Measurements from ENCODE around the gene SETD1A. TPM values are rescaled to one million over a fixed set of nuclear protein-coding genes. Genes with fewer than 3 reads are reported as not detected.

SETD1A gene
- total and polyA plus RNA-seq, 9 of the 15 experiments (the other 6 are each of a cell fraction or from before 2014, with no cell fraction given), result 0.08 to 36.0 (median 4.2) TPM

DNA sequence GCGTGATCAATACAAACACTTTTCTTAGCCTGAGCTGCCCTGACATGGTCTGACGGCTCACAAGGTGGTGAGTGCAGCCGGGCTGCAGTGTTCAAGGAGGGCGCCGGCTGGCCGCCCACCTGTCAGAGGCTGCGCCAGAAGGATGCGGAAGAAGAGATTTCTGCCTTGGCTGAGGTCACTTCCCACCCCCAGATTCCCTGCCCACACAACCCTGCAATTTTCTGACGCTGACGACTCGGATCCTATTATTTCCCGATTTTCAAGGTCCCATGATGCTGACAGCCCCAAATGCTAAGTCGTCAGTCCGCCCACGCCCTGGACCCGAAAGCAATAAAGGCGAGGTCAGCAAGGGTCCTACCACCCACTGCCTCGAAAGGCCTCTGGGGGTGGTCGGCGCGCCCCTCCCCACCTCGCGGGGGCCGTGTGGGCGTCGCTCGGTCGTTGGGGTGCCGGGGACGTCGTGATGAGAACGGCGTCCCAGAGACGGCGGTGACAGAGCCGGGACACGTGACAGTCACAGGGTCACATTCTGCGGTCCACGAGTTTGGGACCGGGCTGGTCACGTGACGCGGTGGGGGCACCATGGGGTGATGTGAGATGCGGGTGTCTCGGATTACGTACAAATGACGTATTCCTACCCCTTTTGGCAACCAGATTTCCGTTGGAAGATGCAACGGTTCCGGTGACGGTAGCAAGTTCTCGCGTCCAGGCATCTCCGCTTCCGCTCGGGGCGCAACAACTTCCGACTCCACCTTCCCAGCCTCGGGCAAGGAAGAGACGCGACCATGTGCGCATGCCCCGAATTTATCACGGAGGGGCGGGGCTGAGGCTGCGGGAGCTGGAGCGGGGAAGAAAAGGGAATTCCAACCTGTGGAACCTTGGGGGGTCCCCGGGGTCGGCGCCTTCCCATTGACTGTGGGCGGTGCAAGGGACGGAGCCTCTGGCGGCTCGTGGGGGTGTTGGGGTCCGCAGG, 75.5 kb downstream of the SETD1A start, which contains the start of gene STX4 (continued):
- TF ChIP-seq SREBF1 (IDR thresholded peaks at IDR 0.05; ENCODE audit: borderline replicate concordance, low read depth, low read length) (peak; percentile 97), ZNF436 (CRISPR knock-in tag; IDR thresholded peaks at IDR 0.05) (no peak), SOX6 (IDR thresholded peaks at IDR 0.05) (0 out of 2 replicates have a peak, but pooled peaks have one; percentile 71), TEAD1 (CRISPR knock-in tag; IDR thresholded peaks at IDR 0.05) (peak; percentile 74 to 97), TCF7L2 (IDR thresholded peaks at IDR 0.05; ENCODE audit: low read depth, low read length) (no peak), BHLHE40 (IDR thresholded peaks at IDR 0.05; ENCODE audit: low read length) (peak; percentile 99), NELFE (IDR thresholded peaks at IDR 0.05; ENCODE audit: insufficient read depth, insufficient read length) (no peak), RBM22 (IDR thresholded peaks at IDR 0.05; ENCODE audit: low read depth, low read length, poor library complexity, severe bottlenecking) (no peak), MAZ (CRISPR knock-in tag; conservative IDR thresholded peaks at IDR 0.05 in 1 of 2, IDR thresholded peaks at IDR 0.05 in 1 of 2) (peak; percentile 95 to 98), TRIM24 (IDR thresholded peaks at IDR 0.05) (peak in 1 of 2 experiments; percentile 74; a peak in 2 of 4 replicates), BACH1 (tag; IDR thresholded peaks at IDR 0.05) (no peak), SIN3A (IDR thresholded peaks at IDR 0.05; ENCODE audit: borderline replicate concordance in 2 of 2, control insufficient read depth in 1 of 2, low read depth in 2 of 2, low read length in 2 of 2) (peak; percentile 25 to 82; a peak in 1 of 4 replicates), THRAP3 (IDR thresholded peaks at IDR 0.05; ENCODE audit: borderline replicate concordance) (no peak), NR2C2 (CRISPR knock-in tag; IDR thresholded peaks at IDR 0.05) (peak; percentile 87), NR2C2 (tag; IDR thresholded peaks at IDR 0.05) (peak; percentile 92)
- TF ChIP-seq, protein P1, sequence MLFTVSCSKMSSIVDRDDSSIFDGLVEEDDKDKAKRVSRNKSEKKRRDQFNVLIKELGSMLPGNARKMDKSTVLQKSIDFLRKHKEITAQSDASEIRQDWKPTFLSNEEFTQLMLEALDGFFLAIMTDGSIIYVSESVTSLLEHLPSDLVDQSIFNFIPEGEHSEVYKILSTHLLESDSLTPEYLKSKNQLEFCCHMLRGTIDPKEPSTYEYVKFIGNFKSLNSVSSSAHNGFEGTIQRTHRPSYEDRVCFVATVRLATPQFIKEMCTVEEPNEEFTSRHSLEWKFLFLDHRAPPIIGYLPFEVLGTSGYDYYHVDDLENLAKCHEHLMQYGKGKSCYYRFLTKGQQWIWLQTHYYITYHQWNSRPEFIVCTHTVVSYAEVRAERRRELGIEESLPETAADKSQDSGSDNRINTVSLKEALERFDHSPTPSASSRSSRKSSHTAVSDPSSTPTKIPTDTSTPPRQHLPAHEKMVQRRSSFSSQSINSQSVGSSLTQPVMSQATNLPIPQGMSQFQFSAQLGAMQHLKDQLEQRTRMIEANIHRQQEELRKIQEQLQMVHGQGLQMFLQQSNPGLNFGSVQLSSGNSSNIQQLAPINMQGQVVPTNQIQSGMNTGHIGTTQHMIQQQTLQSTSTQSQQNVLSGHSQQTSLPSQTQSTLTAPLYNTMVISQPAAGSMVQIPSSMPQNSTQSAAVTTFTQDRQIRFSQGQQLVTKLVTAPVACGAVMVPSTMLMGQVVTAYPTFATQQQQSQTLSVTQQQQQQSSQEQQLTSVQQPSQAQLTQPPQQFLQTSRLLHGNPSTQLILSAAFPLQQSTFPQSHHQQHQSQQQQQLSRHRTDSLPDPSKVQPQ (CRISPR knock-in tag; IDR thresholded peaks at IDR 0.05; ENCODE audit: borderline replicate concordance), result peak; percentile 93
- TF ChIP-seq, protein P2, sequence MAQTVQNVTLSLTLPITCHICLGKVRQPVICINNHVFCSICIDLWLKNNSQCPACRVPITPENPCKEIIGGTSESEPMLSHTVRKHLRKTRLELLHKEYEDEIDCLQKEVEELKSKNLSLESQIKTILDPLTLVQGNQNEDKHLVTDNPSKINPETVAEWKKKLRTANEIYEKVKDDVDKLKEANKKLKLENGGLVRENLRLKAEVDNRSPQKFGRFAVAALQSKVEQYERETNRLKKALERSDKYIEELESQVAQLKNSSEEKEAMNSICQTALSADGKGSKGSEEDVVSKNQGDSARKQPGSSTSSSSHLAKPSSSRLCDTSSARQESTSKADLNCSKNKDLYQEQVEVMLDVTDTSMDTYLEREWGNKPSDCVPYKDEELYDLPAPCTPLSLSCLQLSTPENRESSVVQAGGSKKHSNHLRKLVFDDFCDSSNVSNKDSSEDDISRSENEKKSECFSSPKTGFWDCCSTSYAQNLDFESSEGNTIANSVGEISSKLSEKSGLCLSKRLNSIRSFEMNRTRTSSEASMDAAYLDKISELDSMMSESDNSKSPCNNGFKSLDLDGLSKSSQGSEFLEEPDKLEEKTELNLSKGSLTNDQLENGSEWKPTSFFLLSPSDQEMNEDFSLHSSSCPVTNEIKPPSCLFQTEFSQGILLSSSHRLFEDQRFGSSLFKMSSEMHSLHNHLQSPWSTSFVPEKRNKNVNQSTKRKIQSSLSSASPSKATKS (CRISPR knock-in tag; IDR thresholded peaks at IDR 0.05), result no peak
- TF ChIP-seq, protein P3, sequence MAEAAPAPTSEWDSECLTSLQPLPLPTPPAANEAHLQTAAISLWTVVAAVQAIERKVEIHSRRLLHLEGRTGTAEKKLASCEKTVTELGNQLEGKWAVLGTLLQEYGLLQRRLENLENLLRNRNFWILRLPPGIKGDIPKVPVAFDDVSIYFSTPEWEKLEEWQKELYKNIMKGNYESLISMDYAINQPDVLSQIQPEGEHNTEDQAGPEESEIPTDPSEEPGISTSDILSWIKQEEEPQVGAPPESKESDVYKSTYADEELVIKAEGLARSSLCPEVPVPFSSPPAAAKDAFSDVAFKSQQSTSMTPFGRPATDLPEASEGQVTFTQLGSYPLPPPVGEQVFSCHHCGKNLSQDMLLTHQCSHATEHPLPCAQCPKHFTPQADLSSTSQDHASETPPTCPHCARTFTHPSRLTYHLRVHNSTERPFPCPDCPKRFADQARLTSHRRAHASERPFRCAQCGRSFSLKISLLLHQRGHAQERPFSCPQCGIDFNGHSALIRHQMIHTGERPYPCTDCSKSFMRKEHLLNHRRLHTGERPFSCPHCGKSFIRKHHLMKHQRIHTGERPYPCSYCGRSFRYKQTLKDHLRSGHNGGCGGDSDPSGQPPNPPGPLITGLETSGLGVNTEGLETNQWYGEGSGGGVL (CRISPR knock-in tag; IDR thresholded peaks at IDR 0.05), result no peak
- TF ChIP-seq, protein P4, sequence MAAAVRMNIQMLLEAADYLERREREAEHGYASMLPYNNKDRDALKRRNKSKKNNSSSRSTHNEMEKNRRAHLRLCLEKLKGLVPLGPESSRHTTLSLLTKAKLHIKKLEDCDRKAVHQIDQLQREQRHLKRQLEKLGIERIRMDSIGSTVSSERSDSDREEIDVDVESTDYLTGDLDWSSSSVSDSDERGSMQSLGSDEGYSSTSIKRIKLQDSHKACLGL (CRISPR knock-in tag; IDR thresholded peaks at IDR 0.05; ENCODE audit: borderline replicate concordance, poor library complexity, severe bottlenecking), result no peak
